GM19372 (cell line): ENCODE data around the gene DAO.

Source experiments
- ATAC-seq: cut with Tn5 transposase; IDR thresholded peaks from one replicate; pipeline ENCODE4 v1.9.1; 2021; ENCODE audit warnings: mild to moderate bottlenecking, low read depth, moderate library complexity; ENCODE audit not compliant: unreplicated experiment

Gene DAO

GRCh38 chr12:108868781-108869180 lies 11.1 kb upstream of the DAO start:
- ATAC-seq = no peak

DNA sequence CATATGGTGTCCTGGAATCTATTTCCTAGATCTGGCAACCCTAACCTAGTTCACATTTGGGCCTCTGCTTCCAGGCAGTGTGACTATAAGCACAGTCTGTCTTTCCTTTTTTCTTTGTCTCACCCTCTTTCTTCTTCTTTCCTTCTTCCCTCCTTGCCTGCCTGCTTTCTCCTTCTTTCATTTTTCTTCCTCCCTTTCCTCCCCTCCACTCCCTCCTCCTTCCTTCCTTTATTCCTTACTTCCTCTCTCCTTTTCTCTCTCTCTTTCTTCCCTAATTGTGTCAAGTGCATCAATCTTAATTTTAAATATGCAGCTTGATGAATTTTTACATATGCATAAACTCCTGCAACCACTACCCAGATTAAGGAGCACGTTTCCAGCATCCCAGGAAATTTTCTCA lies 4.6 kb upstream of the DAO start:
- no peak for ATAC-seq

GRCh38 chr12:108875682-108876361 lies 4.1 kb upstream of the DAO start:
- no peak for ATAC-seq

DNA sequence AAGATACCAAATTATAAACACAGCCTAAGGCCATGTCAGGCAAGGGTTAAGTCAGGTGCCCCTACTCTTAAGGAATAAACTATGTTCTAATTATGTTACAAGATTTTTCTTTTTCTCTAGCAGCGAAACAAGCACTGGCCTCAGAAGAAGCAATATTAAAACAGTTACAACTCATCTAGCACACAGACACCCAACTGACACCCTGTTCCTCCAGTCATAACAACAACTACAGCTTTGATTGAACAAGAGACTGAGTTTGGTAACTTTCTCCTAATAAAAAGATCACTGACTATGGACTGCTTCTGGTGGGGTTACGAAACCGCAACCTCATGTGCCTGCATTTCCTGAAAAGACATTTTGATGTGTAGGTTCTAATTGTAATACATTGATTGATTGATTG lies 3.3 kb upstream of the DAO start:
- ATAC-seq = no peak

- no peak for ATAC-seq
Measured at GRCh38 chr12:108881953-108882352, 2.1 kb downstream of the DAO start.

DNA sequence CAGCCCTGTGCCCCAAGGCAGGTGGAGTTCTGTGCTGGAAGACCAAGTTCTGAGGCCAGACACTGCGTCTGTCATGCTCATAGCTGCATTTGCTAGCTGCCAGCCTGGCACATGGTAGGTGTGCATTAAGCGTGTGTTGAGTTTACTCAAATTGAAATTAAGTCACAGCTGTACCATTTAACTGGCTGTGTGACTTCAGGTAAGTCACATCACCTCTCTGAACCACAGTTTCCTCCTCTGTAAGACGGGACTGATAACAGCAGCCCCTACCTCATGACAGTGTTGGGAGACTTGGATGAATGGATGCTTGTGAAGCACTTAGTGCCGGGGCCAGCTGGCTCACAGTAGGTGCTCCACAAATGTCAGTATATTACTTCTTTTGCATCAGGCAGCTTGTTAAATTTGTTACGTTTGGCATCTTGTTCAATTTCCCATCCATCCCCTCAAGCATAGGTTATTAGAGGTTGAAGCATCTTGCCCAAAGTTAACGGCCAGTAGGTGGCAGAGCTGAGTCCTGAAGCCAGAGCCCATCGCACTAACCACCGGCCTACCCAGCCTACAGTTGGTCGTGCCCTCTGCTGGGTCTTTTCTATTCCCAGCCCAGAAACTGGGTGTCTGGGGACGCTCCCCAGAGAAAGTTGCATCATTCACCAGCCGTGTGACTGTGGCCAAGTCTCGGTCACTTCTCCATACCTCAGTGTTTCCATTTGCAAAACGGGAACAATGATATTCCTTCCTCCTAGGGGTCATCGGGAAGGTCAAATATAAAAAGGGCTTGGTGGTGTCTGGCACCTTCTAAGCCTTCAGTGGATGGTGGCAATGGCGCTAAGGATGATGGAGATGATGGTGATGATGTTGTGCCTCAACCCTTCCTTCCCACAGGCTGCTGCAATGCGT lies 4.5 kb downstream of the DAO start:
- no peak for ATAC-seq

DNA sequence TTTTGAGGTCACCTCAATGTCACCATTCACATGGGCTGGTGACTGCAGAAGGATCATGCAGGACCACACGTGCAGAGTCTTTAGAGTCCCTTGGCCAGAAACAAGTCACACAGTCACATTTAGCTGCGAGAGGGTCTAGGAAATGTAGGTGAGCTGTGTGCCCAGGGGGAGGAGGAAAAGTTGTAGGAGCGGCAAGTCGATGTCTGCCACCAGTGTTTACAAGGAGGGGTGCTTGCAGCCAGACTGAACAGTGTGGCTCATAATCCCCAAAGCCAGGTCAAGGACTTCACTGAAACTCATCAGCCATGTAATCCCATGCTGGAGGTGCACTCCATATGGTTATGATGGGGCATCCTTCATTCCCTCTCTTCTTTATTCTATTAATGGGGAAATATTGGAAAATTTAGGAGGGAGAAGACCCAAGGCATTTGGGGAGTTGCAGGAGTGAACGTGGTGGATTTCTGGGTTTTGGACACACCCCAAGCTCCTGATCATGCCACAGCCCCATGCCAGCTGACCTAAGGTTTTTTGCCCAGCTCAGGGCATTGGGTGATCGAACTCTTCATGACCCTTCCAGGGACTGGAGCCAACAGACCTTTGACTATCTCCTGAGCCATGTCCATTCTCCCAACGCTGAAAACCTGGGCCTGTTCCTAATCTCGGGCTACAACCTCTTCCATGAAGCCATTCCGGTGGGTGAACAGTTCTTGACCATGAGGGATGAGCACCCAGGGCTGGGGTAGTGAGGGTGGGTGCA lies 7.2 kb downstream of the DAO start:
- ATAC-seq = no peak

DNA sequence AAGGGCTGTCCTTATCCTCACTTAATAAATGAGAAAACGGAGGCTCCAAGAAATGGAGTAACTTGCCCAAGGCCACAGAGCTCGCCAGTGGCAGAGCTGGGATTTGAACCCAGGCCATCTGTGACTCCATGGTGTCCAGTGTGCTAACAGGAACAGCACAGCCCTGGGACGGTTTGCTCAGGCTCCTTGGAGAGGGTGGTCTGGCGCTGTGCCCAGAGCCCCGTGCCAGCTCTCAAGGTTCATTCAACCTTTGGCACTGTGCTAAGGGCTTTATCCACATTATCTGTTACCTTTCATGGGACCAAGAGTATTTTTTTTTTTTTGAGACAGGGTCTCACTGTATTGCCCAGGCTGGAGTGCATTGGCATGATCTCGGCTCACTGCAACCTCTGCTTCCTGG lies 8.1 kb downstream of the DAO start:
- no peak for ATAC-seq

- ATAC-seq = no peak
Measured at GRCh38 chr12:108890208-108890607, 10.3 kb downstream of the DAO start.

- ATAC-seq = no peak
Measured at GRCh38 chr12:108895220-108895802, 15.4 kb downstream of the DAO start.

- ATAC-seq = no peak
Measured at GRCh38 chr12:108896336-108896735, 16.4 kb downstream of the DAO start.

DNA sequence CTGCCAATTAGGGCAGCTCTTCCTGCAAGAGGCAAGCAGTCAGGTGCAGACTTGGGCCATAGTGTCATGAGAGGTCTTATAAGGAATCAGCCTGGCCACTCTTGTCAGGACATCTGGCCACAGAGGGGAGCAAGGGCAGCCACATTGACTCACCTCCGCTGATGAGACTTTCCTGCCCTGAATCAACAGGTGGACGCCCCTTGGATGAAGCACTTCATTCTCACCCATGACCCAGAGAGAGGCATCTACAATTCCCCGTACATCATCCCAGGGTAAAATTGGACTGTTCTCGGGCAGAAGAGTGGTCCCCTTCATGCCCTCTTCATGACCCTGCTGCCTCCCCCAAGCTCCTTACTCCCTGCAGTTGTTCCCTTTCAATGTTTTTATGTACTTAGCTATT lies 16.9 kb downstream of the DAO start:
- ATAC-seq = no peak

DNA sequence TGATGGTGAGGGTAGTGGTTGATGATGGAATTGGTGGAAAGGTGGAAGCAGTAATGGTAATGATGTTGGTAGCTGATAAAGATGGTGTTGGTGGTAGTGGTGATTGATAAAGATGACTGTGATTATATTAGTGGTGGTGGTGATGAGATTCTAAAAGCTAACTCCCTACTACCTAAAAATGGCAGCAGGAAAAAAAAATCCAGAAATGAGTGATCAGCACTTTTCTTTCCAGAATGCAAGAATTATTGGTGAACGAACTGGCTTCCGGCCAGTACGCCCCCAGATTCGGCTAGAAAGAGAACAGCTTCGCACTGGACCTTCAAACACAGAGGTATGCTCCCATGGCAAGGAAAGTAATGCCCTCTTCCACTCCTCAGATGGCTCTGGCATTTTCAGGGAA lies 19.3 kb downstream of the DAO start:
- no peak for ATAC-seq

- no peak for ATAC-seq
Measured at GRCh38 chr12:108905725-108906124, 25.8 kb downstream of the DAO start.

DNA sequence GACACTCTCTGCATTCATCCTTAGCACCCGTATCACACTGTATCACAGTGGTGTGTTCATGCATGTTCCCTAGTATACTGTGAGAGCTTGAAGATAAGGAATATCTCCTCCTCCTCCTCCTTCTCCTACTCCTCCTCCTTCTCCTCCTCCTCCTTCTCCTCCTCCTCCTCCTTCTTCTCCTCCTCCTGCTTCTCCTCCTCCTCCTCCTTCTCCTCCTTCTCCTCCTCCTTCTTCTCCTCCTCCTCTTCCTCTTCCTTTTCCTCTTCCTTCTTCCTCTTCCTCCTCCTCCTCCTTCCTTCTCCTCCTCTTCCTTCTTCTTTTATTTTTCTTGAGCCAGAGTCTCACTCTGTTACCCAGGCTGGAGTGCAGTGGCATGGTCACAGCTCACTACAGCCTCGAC lies 27.1 kb downstream of the DAO start:
- ATAC-seq = no peak

DNA sequence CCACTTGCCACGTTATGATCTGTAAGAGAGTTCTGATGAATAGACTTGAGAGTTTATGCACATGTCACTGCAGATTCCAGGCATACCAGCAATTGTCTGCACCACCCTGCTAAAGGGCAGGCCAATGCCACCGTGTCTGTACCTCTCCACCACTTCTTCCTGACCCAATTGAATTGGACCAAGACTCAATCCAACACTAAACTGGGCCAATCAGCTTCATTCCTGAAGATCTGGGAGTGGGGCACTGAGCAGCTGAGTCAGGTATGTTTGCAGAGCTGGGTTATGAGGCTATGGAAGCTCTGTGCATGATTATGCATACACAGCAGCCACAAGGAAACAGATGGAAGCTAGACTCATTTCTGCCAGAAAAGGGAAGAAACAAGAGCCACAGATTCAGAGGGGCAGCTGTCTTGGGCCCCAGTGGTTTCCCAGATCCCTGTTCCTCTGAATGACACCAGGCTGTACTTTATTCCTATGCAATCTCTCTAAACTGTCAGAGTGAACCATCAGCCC lies 28.0 kb downstream of the DAO start:
- no peak for ATAC-seq

GRCh38 chr12:108910336-108910735 lies 30.4 kb downstream of the DAO start:
- no peak for ATAC-seq

DNA sequence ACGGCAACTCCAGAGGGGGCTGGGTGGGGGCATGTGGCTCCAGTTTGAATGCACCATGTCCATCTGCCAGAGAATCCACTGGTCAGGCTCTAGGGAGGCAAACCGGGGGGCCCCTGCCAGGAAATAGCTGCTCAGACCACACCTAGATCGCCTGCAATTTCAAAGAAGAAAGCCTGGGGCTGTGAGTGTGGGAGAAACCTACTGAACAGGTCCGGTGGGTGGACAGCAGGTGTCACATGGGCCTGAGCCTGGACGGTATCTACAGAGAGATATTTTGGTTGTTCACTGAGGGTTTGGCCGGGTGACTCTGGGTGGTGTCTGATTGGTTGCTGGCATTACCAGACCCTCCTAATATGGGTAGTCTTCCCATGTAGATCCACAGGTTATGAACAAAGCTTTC lies 32.0 kb downstream of the DAO start:
- no peak for ATAC-seq

GRCh38 chr12:108912361-108912760 lies 32.5 kb downstream of the DAO start:
- ATAC-seq = no peak

DNA sequence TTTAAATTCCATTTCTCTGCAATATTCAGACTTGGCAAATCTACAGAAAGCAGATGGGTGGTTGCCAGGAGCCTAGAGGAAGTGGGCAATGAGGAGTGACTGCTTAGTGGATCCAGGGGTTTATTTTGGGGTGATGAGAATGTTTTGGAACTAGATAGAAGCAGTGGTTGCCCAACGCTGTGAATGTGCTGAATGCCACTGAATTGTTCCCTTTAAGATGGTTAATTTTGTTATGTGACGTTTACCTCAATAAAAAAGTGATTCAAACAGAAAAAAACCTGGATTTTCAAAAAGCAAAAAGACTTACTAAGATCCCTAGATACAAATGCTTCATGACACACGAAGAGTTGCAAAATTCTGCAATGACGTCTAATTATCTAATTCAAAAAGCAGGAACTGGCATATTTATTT lies 34.2 kb downstream of the DAO start:
- ATAC-seq = no peak
